COLO668 (cell line): ENCODE data around the gene ACTR1A.
"Not testable (repeated sequence)": the region's sequence is repeated elsewhere in the genome, so short reads cannot be mapped to it uniquely, and the experiment has no call there.

Experiments
- DNase-seq: peaks from one replicate; lab custom pipeline; 2025; ENCODE audit not compliant: unreplicated experiment; lab: John Stamatoyannopoulos, UW

ACTR1A gene

GRCh38 chr10:102515724-102516123 lies 13.2 kb upstream of the ACTR1A start:
- no peak for DNase-seq

GRCh38 chr10:102514487-102515311 lies 12.2 kb upstream of the ACTR1A start:
- DNase-seq, result no peak

GRCh38 chr10:102511583-102512274 lies 9.2 kb upstream of the ACTR1A start:
- DNase-seq, result no peak

GRCh38 chr10:102509387-102509786 lies 6.9 kb upstream of the ACTR1A start:
- DNase-seq, result no peak

- no peak for DNase-seq
These were observed 6.0 kb upstream of the ACTR1A start for GRCh38 chr10:102508506-102508905.

- DNase-seq, result no peak
These were observed 5.0 kb upstream of the ACTR1A start for GRCh38 chr10:102507521-102507920.

- peak; percentile 7 for DNase-seq
These were observed 3.1 kb upstream of the ACTR1A start for GRCh38 chr10:102505462-102506115.

- DNase-seq, result no peak
These were observed 2.4 kb upstream of the ACTR1A start for GRCh38 chr10:102504976-102505300.

- peak; percentile 11 for DNase-seq
These were observed 1.9 kb upstream of the ACTR1A start for GRCh38 chr10:102504179-102504975.

GRCh38 chr10:102503264-102504178 lies 1.0 kb upstream of the ACTR1A start, which contains the start of gene SUFU:
Gene SUFU (plus strand): TSS chr10:102503972. CDS start chr10:102504153, 181 bp downstream.
- DNase-seq, result peak; percentile 96

GRCh38 chr10:102502029-102502336 lies 529 bp downstream of the ACTR1A start:
- DNase-seq, result peak; percentile 95

GRCh38 chr10:102501201-102502028 lies 1.1 kb downstream of the ACTR1A start:
- DNase-seq, result no peak

- not testable (repeated sequence) for DNase-seq
These were observed 1.8 kb downstream of the ACTR1A start for GRCh38 chr10:102500686-102501085.

GRCh38 chr10:102499356-102499755 lies 3.2 kb downstream of the ACTR1A start:
- DNase-seq, result no peak

GRCh38 chr10:102497545-102497944 lies 5.0 kb downstream of the ACTR1A start:
- DNase-seq, result no peak

GRCh38 chr10:102493771-102494170 lies 8.7 kb downstream of the ACTR1A start:
- DNase-seq, result no peak

GRCh38 chr10:102492983-102493382 lies 9.5 kb downstream of the ACTR1A start:
- peak; percentile 5 for DNase-seq

GRCh38 chr10:102492344-102492939 lies 10.1 kb downstream of the ACTR1A start:
- DNase-seq, result no peak

- DNase-seq, result no peak
These were observed 11.4 kb downstream of the ACTR1A start for GRCh38 chr10:102491136-102491535.
